K562 treated with DMSO at 1 percent for 4 hours (cell line): ENCODE measurements around the gene CNOT6. TPM values are rescaled to one million over a fixed set of nuclear protein-coding genes. Genes with fewer than 3 reads are reported as not detected.

Source experiments
- total RNA-seq: library from RNA; unstranded; fragments of 300-600 nt; gene quantifications from 2 replicates; pipeline ENCODE4 v1.2.3, GENCODE V29; 2022; ENCODE audit not compliant: insufficient read depth

The CNOT6 gene
- 11.6 and 11.8 TPM in 2 replicates for total RNA-seq

GRCh38 chr5:180494060-180494509, at the start of gene CNOT6:
Gene CNOT6, plus strand, starts transcription at chr5:180494379. Its CDS starts 34,898 bp downstream, at chr5:180529277.

GRCh38 chr5:180591311-180591887, 97.2 kb downstream of the CNOT6 start, which contains the start of gene SCGB3A1:
Gene SCGB3A1, minus strand, starts transcription at chr5:180591499. Its CDS starts 37 bp downstream, at chr5:180591462.

Other genes starting within 250 kb of the CNOT6 start
- 24.3 and 26.4 TPM in 2 replicates for gene MAPK9, start 202.3 kb upstream of the CNOT6 start, total RNA-seq
- gene GFPT2, start 141.0 kb upstream of the CNOT6 start, total RNA-seq: not detected in 2 replicates
- gene SCGB3A1, start 97.1 kb downstream of the CNOT6 start, total RNA-seq: not detected in 2 replicates
- 0.62 and 1.2 TPM in 2 replicates for gene FLT4, start 155.2 kb downstream of the CNOT6 start, total RNA-seq
- not detected in 2 replicates for gene OR2Y1, start 245.7 kb downstream of the CNOT6 start, total RNA-seq